ENCODE measurements around the gene DOCK3.

- TF ChIP-seq RAD21 (IDR thresholded peaks at IDR 0.05; ENCODE audit: low read length) (no peak), CTCF (conservative IDR thresholded peaks at IDR 0.05; ENCODE audit: low read depth, low read length) (no peak), POLR2A (IDR thresholded peaks at IDR 0.05; ENCODE audit: low read depth, low read length) (no peak), MAZ (IDR thresholded peaks at IDR 0.05; ENCODE audit: borderline replicate concordance, low read depth, low read length) (no peak), NFE2L2 (IDR thresholded peaks at IDR 0.05; ENCODE audit: low read depth, low read length) (no peak), CEBPB (IDR thresholded peaks at IDR 0.05; ENCODE audit: low read depth, low read length) (no peak), ELK1 (IDR thresholded peaks at IDR 0.05; ENCODE audit: borderline replicate concordance, low read depth, low read length) (no peak), USF2 (IDR thresholded peaks at IDR 0.05; ENCODE audit: low read depth, low read length) (no peak), CHD1 (IDR thresholded peaks at IDR 0.05; ENCODE audit: low read depth, low read length) (no peak), SMC3 (IDR thresholded peaks at IDR 0.05; ENCODE audit: low read depth, low read length) (no peak), MXI1 (IDR thresholded peaks at IDR 0.05; ENCODE audit: borderline replicate concordance, low read depth, low read length) (no peak), MAFK (IDR thresholded peaks at IDR 0.05; ENCODE audit: low read depth, low read length) (no peak), RFX5 (IDR thresholded peaks at IDR 0.05; ENCODE audit: low read depth, low read length) (no peak), RCOR1 (IDR thresholded peaks at IDR 0.05; ENCODE audit: insufficient replicate concordance, low read length) (no peak)
Observed at GRCh38 chr3:51270559-51270958, 595.8 kb downstream of the DOCK3 start.

Data from IMR-90 (cell line).